Amygdala (tissue), 56 donors: ENCODE measurements around the gene KIFBP.

Source experiments
- DNase-seq, 56 donors: peaks; one replicate each; lab custom pipeline; 2025; lab: John Stamatoyannopoulos, UW

KIFBP gene

GRCh38 chr10:69047111-69047832, 58.7 kb downstream of the KIFBP start:
- DNase-seq = no peak

- peak in 16 of 56 donors; percentile 0 to 64 (median 19) for DNase-seq
These were observed 59.5 kb downstream of the KIFBP start for GRCh38 chr10:69048103-69048502.

- peak in 2 of 56 donors; percentile 0 to 29 for DNase-seq
These were observed 61.0 kb downstream of the KIFBP start for GRCh38 chr10:69049566-69049961.

- DNase-seq = peak in 13 of 56 donors; percentile 8 to 49 (median 21)
These were observed 62.7 kb downstream of the KIFBP start for GRCh38 chr10:69051303-69051702.

- peak in 6 of 56 donors; percentile 3 to 29 (median 8) for DNase-seq
These were observed 63.3 kb downstream of the KIFBP start for GRCh38 chr10:69051710-69052487.

GRCh38 chr10:69052736-69053135, 64.1 kb downstream of the KIFBP start:
- no peak for DNase-seq

GRCh38 chr10:69055241-69055640, 66.6 kb downstream of the KIFBP start:
- no peak for DNase-seq

- DNase-seq = peak in 4 of 56 donors; percentile 1 to 13 (median 10)
These were observed 67.5 kb downstream of the KIFBP start for GRCh38 chr10:69056129-69056528.

GRCh38 chr10:69056536-69057260, 68.1 kb downstream of the KIFBP start:
- DNase-seq = no peak

- DNase-seq = peak in 22 of 56 donors; percentile 6 to 55 (median 17)
These were observed 68.8 kb downstream of the KIFBP start for GRCh38 chr10:69057261-69057950.

GRCh38 chr10:69057951-69058297, 69.3 kb downstream of the KIFBP start:
- no peak for DNase-seq

- no peak for DNase-seq
These were observed 71.7 kb downstream of the KIFBP start for GRCh38 chr10:69060127-69060798.

- DNase-seq = peak in 9 of 56 donors; percentile 0 to 46 (median 20)
These were observed 72.9 kb downstream of the KIFBP start for GRCh38 chr10:69061305-69062161.

GRCh38 chr10:69062901-69063300, 74.3 kb downstream of the KIFBP start:
- no peak for DNase-seq

- DNase-seq = no peak
These were observed 76.2 kb downstream of the KIFBP start for GRCh38 chr10:69064762-69065328.

GRCh38 chr10:69065406-69066361, 77.1 kb downstream of the KIFBP start:
- DNase-seq = peak in 2 of 56 donors; percentile 13 to 30
